ENCODE measurements around the gene XRCC4. TPM values are rescaled to one million over a fixed set of nuclear protein-coding genes. Genes with fewer than 3 reads are reported as not detected.

XRCC4 gene
- total and polyA plus RNA-seq, 2 of the 8 experiments (the other 6 are each of a cell fraction or from before 2014, with no cell fraction given) = 3.0 to 8.3 TPM

DNA sequence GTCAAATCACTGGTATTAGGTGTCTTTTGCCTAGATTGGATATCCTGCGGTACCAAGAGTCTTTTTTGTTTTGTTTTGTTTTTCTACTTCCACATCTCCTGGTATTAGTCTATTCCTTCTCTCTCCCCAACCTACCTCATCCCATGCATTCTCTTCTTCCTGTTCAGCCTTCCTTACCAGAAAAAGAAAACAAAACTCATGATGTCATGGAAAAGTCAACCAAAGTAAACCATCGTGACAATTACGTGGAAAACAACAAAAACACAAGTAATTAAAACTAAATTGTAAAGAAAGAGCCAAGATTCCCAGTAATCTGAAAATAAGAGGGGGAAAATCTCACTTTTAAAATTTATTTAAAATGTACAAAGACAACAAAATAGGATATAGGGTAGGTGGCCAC, 38.4 kb upstream of the XRCC4 start:
- Histone ChIP-seq H3K18ac (ENCODE audit: extremely low read depth, low read length) (no peak overlapping the region), H3K4me3 (ENCODE audit: extremely low read depth in 1 of 4, insufficient read depth in 2 of 4, low read depth in 3 of 4, low read length in 4 of 4) (no peak overlapping the region), H3K14ac (ENCODE audit: insufficient read length) (no peak overlapping the region), H3K9ac (replicated peaks in 1 of 4; ENCODE audit: extremely low read depth in 1 of 4, low read depth in 3 of 4, low read length in 3 of 4) (no peak overlapping the region), H3K56ac (replicated peaks; ENCODE audit: insufficient read length, low read depth, low read length) (no peak overlapping the region), H3K4me1 (replicated peaks in 1 of 4; ENCODE audit: control insufficient read depth in 3 of 4, insufficient read depth in 4 of 4, low read length in 3 of 4) (peaks cover 0 to 9% (median 2%) of the 10 kb centered on the region in 4 experiments; a peak in 4 of 7 replicates), H2BK20ac (ENCODE audit: low read length) (no peak overlapping the region), H4K20me1 (replicated peaks in 1 of 2; ENCODE audit: control insufficient read depth in 1 of 2, insufficient read depth in 2 of 2, low read length in 2 of 2) (no peaks in the 10 kb centered on the region), H3K79me1 (ENCODE audit: low read depth, low read length) (no peaks in the 10 kb centered on the region), H2BK120ac (replicated peaks; ENCODE audit: low read depth, low read length) (no peak overlapping the region), H3K23ac (ENCODE audit: insufficient read length) (no peak overlapping the region), H2BK15ac (ENCODE audit: low read length) (no peak overlapping the region), H3K27me3 (replicated peaks in 1 of 4; ENCODE audit: control insufficient read depth in 3 of 4, extremely low read depth in 1 of 4, insufficient read depth in 3 of 4, low read length in 3 of 4) (no peaks in the 10 kb centered on the region), H3K23me2 (ENCODE audit: low read depth, low read length) (no peaks in the 10 kb centered on the region), H3K4me2 (ENCODE audit: insufficient read depth in 1 of 2, low read depth in 2 of 2, low read length in 2 of 2) (no peak overlapping the region), H4K8ac (ENCODE audit: extremely low read depth, insufficient read depth, low read length) (no peak overlapping the region), H2BK5ac (ENCODE audit: low read depth, low read length) (no peak overlapping the region), H2AFZ (ENCODE audit: low read length) (no peak overlapping the region), H3K36me3 (ENCODE audit: control insufficient read depth in 2 of 4, insufficient read depth in 4 of 4, low read length in 3 of 4) (no peaks in the 10 kb centered on the region), H4K91ac (replicated peaks; ENCODE audit: insufficient read length, low read length) (no peak overlapping the region), H2AK5ac (ENCODE audit: low read depth, low read length) (no peak overlapping the region), H3K9me3 (ENCODE audit: insufficient read depth in 2 of 2, low read depth in 1 of 2, low read length in 1 of 2) (no peaks in the 10 kb centered on the region), H3K27ac (ENCODE audit: low read depth, low read length) (no peak overlapping the region), H3K4ac (replicated peaks; ENCODE audit: insufficient read length, low read depth, low read length) (no peak overlapping the region), H2BK12ac (ENCODE audit: low read depth, low read length) (no peak overlapping the region), H4K5ac (ENCODE audit: insufficient read length, low read depth, low read length) (no peak overlapping the region), H3K79me2 (ENCODE audit: control insufficient read depth in 1 of 2, insufficient read depth in 2 of 2, low read length in 2 of 2) (no peaks in the 10 kb centered on the region)
- TF ChIP-seq, protein P1, sequence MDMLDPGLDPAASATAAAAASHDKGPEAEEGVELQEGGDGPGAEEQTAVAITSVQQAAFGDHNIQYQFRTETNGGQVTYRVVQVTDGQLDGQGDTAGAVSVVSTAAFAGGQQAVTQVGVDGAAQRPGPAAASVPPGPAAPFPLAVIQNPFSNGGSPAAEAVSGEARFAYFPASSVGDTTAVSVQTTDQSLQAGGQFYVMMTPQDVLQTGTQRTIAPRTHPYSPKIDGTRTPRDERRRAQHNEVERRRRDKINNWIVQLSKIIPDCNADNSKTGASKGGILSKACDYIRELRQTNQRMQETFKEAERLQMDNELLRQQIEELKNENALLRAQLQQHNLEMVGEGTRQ (IDR thresholded peaks at IDR 0.05; ENCODE audit: low read length) = no peak
- no peak for TF ChIP-seq SUZ12 (IDR thresholded peaks at IDR 0.05; ENCODE audit: low read length)
- no peak for TF ChIP-seq TAF7 (optimal IDR thresholded peaks at IDR 0.05; ENCODE audit: borderline replicate concordance, low read depth, low read length)
- TF ChIP-seq TCF12 (IDR thresholded peaks at IDR 0.05; ENCODE audit: low read depth, low read length) = no peak
- POLR2A ChIA-PET (ENCODE audit: partially characterized antibody) = no interaction called here
- no peak for FAIRE-seq
- 96% methylated on average over 3 of the region's 3 CpGs; no CpG with 5 or more reads in 1 of the 2 experiments for WGBS, 2 experiments (ENCODE audit: extremely low coverage in 1 of 2, insufficient coverage in 1 of 2, insufficient read length in 1 of 2, insufficient replicate concordance in 2 of 2, low coverage in 1 of 2, low lambda C conversion rate in 2 of 2, missing lambda C conversion rate in 1 of 2)
- CTCF ChIA-PET (ENCODE audit: partially characterized antibody) = no interaction called here
- DNase-seq (ENCODE audit: low read depth in 1 of 2, low spot score in 2 of 2) = no peak
